A673 (cell line): ENCODE measurements around the gene PTRH1. TPM values are rescaled to one million over a fixed set of nuclear protein-coding genes. Genes with fewer than 3 reads are reported as not detected.

Source experiments
- BruUV-seq: library from RNA; stranded (reverse); fragments of 400-500 nt; replicated peaks from 2 replicates; lab custom pipeline; 2021; lab: Mats Ljungman, UMichigan
- CTCF ChIA-PET: fragments of 300-600 bp; sonication (Branson Sonifier 250); formaldehyde crosslinking; loops from one replicate; lab custom pipeline; 2022; ENCODE audit warnings: antibody characterized with exemption; lab: Charles Lee
- POLR2A ChIA-PET: fragments of 300-600 bp; sonication (Branson Sonifier 250); formaldehyde crosslinking; loops from one replicate; lab custom pipeline; 2022; ENCODE audit warnings: antibody characterized with exemption; ENCODE audit not compliant: low non-redundant PET; lab: Charles Lee
- DNase-seq: peaks from one replicate; pipeline ENCODE4 v3.0.0-alpha.2; 2015; ENCODE audit warnings: low spot score
- H3K27ac ChIP-seq: fragments of 200-600 bp; sonication (generic); 2 replicates; pipeline ENCODE4 v1.5.1; 2016; ENCODE audit warnings: mixed run types, low read depth, mild to moderate bottlenecking, mixed read lengths, antibody characterized with exemption, low read length; ENCODE audit not compliant: poor library complexity, severe bottlenecking
- H3K27me3 ChIP-seq: fragments of 200-600 bp; sonication (generic); replicated peaks from 2 replicates; pipeline ENCODE4 v1.6.1; 2017; ENCODE audit warnings: mixed run types, low read depth, mild to moderate bottlenecking, mixed read lengths, antibody characterized with exemption, low read length; ENCODE audit not compliant: insufficient read depth, poor library complexity
- H3K36me3 ChIP-seq: fragments of 200-600 bp; sonication (generic); 2 replicates; pipeline ENCODE4 v1.6.1; 2016; ENCODE audit warnings: mixed run types, mild to moderate bottlenecking, mixed read lengths, antibody characterized with exemption, low read length; ENCODE audit not compliant: insufficient read depth, poor library complexity, severe bottlenecking
- H3K4me1 ChIP-seq: fragments of 200-600 bp; sonication (generic); 2 replicates; pipeline ENCODE4 v1.6.1; 2017; ENCODE audit warnings: mixed run types, mild to moderate bottlenecking, mixed read lengths, antibody characterized with exemption, low read length; ENCODE audit not compliant: insufficient read depth, poor library complexity, severe bottlenecking
- H3K4me3 ChIP-seq: fragments of 200-600 bp; sonication (generic); 2 replicates; pipeline ENCODE4 v1.5.1; 2016; ENCODE audit warnings: low read depth, mixed run types, mild to moderate bottlenecking, mixed read lengths, low read length; ENCODE audit not compliant: poor library complexity, severe bottlenecking
- H3K9me3 ChIP-seq: fragments of 200-600 bp; sonication (generic); 2 replicates; pipeline ENCODE4 v1.6.1; 2016; ENCODE audit warnings: mixed run types, low read depth, mild to moderate bottlenecking, mixed read lengths, antibody characterized with exemption, low read length; ENCODE audit not compliant: poor library complexity, severe bottlenecking
- CTCF ChIP-seq: fragments of 300-800, 200-600 bp; sonication (generic); conservative IDR thresholded peaks from 2 replicates; pipeline ENCODE4 v1.5.1; 2017; ENCODE audit warnings: low read depth, mild to moderate bottlenecking, antibody characterized with exemption, low read length, moderate library complexity, mixed read lengths
- EZH2 ChIP-seq: fragments of 200-600 bp; sonication (generic); IDR thresholded peaks from 2 replicates; pipeline ENCODE4 v1.6.1; 2017; ENCODE audit warnings: borderline replicate concordance, low read depth, mild to moderate bottlenecking, mixed read lengths, antibody characterized with exemption, low read length; ENCODE audit not compliant: poor library complexity, severe bottlenecking
- intact Hi-C: fragments of 100-400 bp; cut with micrococcal nuclease; formaldehyde crosslinking; loops from one replicate; pipeline ENCODE4 v1.10.0; 2022; ENCODE audit not compliant: unreplicated experiment
- total RNA-seq: library from RNA; stranded (reverse); gene quantifications from 2 replicates; pipeline ENCODE4 v1.2.3, GENCODE V29; 2021

The PTRH1 gene
- total RNA-seq, 1 experiment from 2014 or later, result 9.3 TPM

- Histone ChIP-seq H3K4me3 (no peak overlapping the region), H3K27me3 (no peaks in the 10 kb centered on the region), H3K4me1 (no peaks in the 10 kb centered on the region), H3K27ac (no peak overlapping the region), H3K9me3 (no peaks in the 10 kb centered on the region), H3K36me3 (no peaks in the 10 kb centered on the region)
- intact Hi-C loops, result no loop called here
- BruUV-seq, result no TSS peak
- TF ChIP-seq CTCF (no peak), EZH2 (no peak)
- DNase-seq, result no peak
- ChIA-PET CTCF (no interaction called here), POLR2A (no interaction called here)
Measured at GRCh38 chr9:127712371-127712770, 3.1 kb downstream of the PTRH1 start.

GRCh38 chr9:127711831-127712274 is 3.6 kb downstream of the PTRH1 start:
- CTCF ChIA-PET, result interaction anchor here (0.5 kb wide), 1 partner anchor 205 kb away, joined by 8 read pairs; the partner anchor contains the start of gene ST6GALNAC4

GRCh38 chr9:127711226-127711701 is 4.2 kb downstream of the PTRH1 start:
- ChIA-PET POLR2A (no interaction called here), CTCF (interaction anchor here (0.5 kb wide), 1 partner anchor 206 kb away, joined by 8 read pairs; the partner anchor contains the start of gene ST6GALNAC4)
- TF ChIP-seq CTCF (no peak), EZH2 (no peak)
- Histone ChIP-seq H3K27me3 (no peaks in the 10 kb centered on the region), H3K27ac (no peak overlapping the region), H3K36me3 (no peaks in the 10 kb centered on the region), H3K4me1 (no peaks in the 10 kb centered on the region), H3K9me3 (no peaks in the 10 kb centered on the region), H3K4me3 (no peak overlapping the region)
- intact Hi-C loops, result no loop called here
- no peak for DNase-seq
- BruUV-seq, result no TSS peak

More at GRCh38 chr9:127711831-127712274, 3.6 kb downstream of the PTRH1 start:
- no peaks in the 10 kb centered on the region for H3K4me1 ChIP-seq
- H3K9me3 ChIP-seq, result no peaks in the 10 kb centered on the region
- H3K36me3 ChIP-seq, result no peaks in the 10 kb centered on the region
- no TSS peak for BruUV-seq
- TF ChIP-seq CTCF (no peak), EZH2 (no peak)
- DNase-seq, result no peak
- no peak overlapping the region for H3K27ac ChIP-seq
- H3K4me3 ChIP-seq, result no peak overlapping the region
- intact Hi-C loops, result no loop called here
- H3K27me3 ChIP-seq, result no peaks in the 10 kb centered on the region
- POLR2A ChIA-PET, result no interaction called here
